Caco-2 (cell line): Measurements from ENCODE around the gene VGLL3. TPM values are rescaled to one million over a fixed set of nuclear protein-coding genes. Genes with fewer than 3 reads are reported as not detected.

Source experiments
- BruUV-seq: library from RNA; stranded (reverse); fragments of 400-500 nt; replicated peaks from 2 replicates; lab custom pipeline; 2021; lab: Mats Ljungman, UMichigan
- CTCF ChIA-PET: fragments of 300-600 bp; sonication (Branson Sonifier 250); formaldehyde crosslinking; loops from one replicate; lab custom pipeline; 2022; ENCODE audit warnings: antibody characterized with exemption; lab: Charles Lee
- POLR2A ChIA-PET: fragments of 300-600 bp; sonication (Branson Sonifier 250); formaldehyde crosslinking; loops from one replicate; lab custom pipeline; 2022; ENCODE audit warnings: antibody characterized with exemption; lab: Charles Lee
- DNase-seq, 2 experiments: peaks; one replicate each; pipeline versions ENCODE4 v3.0.0 to v3.0.0-alpha.2; 2020 to 2022
- H3K27me3 ChIP-seq: replicated peaks from 2 replicates; pipeline ENCODE4 v1.6.0; 2011; ENCODE audit warnings: low read length; ENCODE audit not compliant: control insufficient read depth, insufficient read depth
- H3K36me3 ChIP-seq: 2 replicates; pipeline ENCODE4 v1.5.1; 2011; ENCODE audit warnings: low read length; ENCODE audit not compliant: control insufficient read depth, insufficient read depth
- H3K4me1 ChIP-seq: fragments of 250-450 bp; sonication (Bioruptor Pico); 2 replicates; pipeline ENCODE4 v1.5.1; 2020; ENCODE audit warnings: mild to moderate bottlenecking
- H3K4me3 ChIP-seq: 2 replicates; pipeline ENCODE4 v1.5.1; 2011; ENCODE audit warnings: low read depth, mild to moderate bottlenecking, control low read depth, low read length
- H3K9me3 ChIP-seq: fragments of 250-450 bp; sonication (Bioruptor Pico); 2 replicates; pipeline ENCODE4 v1.5.1; 2020; ENCODE audit warnings: mild to moderate bottlenecking, moderate library complexity
- H3K27ac Mint-ChIP-seq: one replicate; pipeline ENCODE4 v1.8.0; 2022; ENCODE audit warnings: mixed read lengths; ENCODE audit not compliant: unreplicated experiment
- H3K27me3 Mint-ChIP-seq: one replicate; pipeline ENCODE4 v1.8.0; 2022; ENCODE audit warnings: mixed read lengths; ENCODE audit not compliant: insufficient read depth, unreplicated experiment
- H3K36me3 Mint-ChIP-seq: one replicate; pipeline ENCODE4 v1.8.0; 2022; ENCODE audit warnings: mild to moderate bottlenecking, mixed read lengths; ENCODE audit not compliant: insufficient read depth, unreplicated experiment
- H3K4me1 Mint-ChIP-seq: one replicate; pipeline ENCODE4 v1.8.0; 2022; ENCODE audit warnings: low read depth, mixed read lengths; ENCODE audit not compliant: unreplicated experiment
- H3K4me3 Mint-ChIP-seq: one replicate; pipeline ENCODE4 v1.8.0; 2022; ENCODE audit warnings: mild to moderate bottlenecking, moderate library complexity, mixed read lengths; ENCODE audit not compliant: unreplicated experiment
- H3K9me3 Mint-ChIP-seq: one replicate; pipeline ENCODE4 v1.8.0; 2022; ENCODE audit warnings: mixed read lengths; ENCODE audit not compliant: unreplicated experiment
- intact Hi-C: fragments of 100-400 bp; cut with micrococcal nuclease; formaldehyde crosslinking; loops from one replicate; pipeline ENCODE4 v1.10.0; 2022; ENCODE audit not compliant: unreplicated experiment
- total RNA-seq: library from RNA; stranded (reverse); gene quantifications from 2 replicates; pipeline ENCODE4 v1.2.3, GENCODE V29; 2022
- TF ChIP-seq, protein P1 (sequence below), 2 experiments: fragments of 200-600 bp in 1 of 2; IDR thresholded peaks; 1 replicate in 1 of 2; 2 replicates in 1 of 2; pipeline versions ENCODE4 v1.5.1 to v1.8.0; 2011 to 2022; ENCODE audit warnings: antibody characterized with exemption in 1 of 2, control low read depth in 1 of 2, inconsistent platforms in 1 of 2, low read depth in 1 of 2, low read length in 1 of 2, mild to moderate bottlenecking in 1 of 2, moderate library complexity in 1 of 2; ENCODE audit not compliant: insufficient read depth in 1 of 2, severe bottlenecking in 1 of 2, unreplicated experiment in 1 of 2

The VGLL3 gene
- total RNA-seq, 1 experiment from 2014 or later = 8.2 TPM

DNA sequence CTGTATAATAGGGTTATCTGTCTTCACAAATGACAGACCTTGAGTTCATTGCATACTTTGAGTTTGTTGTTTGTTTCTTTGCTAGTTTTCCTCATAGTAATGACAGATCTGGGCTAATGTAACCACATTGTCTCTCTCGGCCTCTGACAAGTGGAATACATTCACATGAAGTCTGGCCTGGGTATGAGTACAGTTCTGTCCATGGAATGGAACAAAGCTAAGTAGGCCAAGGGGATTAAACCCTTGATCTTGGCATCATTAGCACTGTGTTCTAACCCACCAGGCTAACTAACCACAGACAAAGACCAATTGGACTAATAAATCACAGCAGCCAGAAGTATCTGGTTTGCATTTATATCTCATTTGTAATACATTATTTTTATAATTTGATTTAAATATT lies 7.6 kb upstream of the VGLL3 start:
- no TSS peak for BruUV-seq
- Mint-ChIP-seq H3K27ac (no peak overlapping the region), H3K27me3 (peaks cover 2% of the 10 kb centered on the region), H3K4me1 (peaks cover 7% of the 10 kb centered on the region), H3K4me3 (no peak overlapping the region), H3K9me3 (no peaks in the 10 kb centered on the region), H3K36me3 (no peaks in the 10 kb centered on the region)
- ChIA-PET POLR2A (no interaction called here), CTCF (no interaction called here)
- Histone ChIP-seq H3K9me3 (no peaks in the 10 kb centered on the region), H3K4me3 (no peak overlapping the region), H3K4me1 (no peaks in the 10 kb centered on the region), H3K27me3 (no peaks in the 10 kb centered on the region), H3K36me3 (no peaks in the 10 kb centered on the region)
- intact Hi-C loops = no loop called here
- no peak for DNase-seq
- TF ChIP-seq, protein P1, sequence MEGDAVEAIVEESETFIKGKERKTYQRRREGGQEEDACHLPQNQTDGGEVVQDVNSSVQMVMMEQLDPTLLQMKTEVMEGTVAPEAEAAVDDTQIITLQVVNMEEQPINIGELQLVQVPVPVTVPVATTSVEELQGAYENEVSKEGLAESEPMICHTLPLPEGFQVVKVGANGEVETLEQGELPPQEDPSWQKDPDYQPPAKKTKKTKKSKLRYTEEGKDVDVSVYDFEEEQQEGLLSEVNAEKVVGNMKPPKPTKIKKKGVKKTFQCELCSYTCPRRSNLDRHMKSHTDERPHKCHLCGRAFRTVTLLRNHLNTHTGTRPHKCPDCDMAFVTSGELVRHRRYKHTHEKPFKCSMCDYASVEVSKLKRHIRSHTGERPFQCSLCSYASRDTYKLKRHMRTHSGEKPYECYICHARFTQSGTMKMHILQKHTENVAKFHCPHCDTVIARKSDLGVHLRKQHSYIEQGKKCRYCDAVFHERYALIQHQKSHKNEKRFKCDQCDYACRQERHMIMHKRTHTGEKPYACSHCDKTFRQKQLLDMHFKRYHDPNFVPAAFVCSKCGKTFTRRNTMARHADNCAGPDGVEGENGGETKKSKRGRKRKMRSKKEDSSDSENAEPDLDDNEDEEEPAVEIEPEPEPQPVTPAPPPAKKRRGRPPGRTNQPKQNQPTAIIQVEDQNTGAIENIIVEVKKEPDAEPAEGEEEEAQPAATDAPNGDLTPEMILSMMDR (IDR thresholded peaks at IDR 0.05; ENCODE audit: insufficient read depth in 1 of 2, low read depth in 1 of 2, low read length in 1 of 2, severe bottlenecking in 1 of 2, unreplicated experiment in 1 of 2) = no peak

DNA sequence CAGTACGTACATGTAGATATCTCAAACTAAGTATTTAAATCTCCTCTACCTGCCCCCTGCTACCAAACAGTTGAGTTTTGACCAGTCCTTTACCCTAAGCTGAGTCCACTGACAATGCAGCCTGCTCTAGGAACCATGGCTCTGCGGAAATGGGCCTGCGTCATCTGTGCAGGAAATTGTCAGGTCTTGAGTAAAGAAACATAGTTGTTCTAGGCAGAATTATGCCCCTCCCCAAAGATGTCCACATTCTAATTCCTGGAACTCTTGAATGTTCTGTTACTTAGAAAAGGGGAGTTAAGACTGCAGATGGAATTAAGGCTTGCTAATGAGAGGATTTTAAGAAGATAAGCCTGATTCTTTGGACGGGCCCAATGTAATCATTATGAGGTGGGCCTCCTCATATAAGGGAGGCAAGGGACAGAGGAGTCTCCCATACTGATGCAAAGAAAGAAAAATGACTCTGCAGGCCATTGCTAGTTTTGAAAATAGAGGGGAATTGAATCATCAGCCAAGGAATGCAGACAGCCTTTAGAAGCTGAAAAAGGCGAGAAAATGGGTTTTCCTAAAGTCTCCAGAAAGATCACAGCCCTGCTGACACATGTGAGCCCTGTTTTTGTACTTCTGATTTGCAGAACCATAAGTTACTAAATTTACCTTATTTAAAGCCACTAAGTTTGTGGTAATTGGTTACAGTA lies 5.5 kb upstream of the VGLL3 start:
- intact Hi-C loops = no loop called here
- Histone ChIP-seq H3K4me1 (no peaks in the 10 kb centered on the region), H3K9me3 (no peaks in the 10 kb centered on the region), H3K27me3 (no peaks in the 10 kb centered on the region), H3K4me3 (no peak overlapping the region), H3K36me3 (no peaks in the 10 kb centered on the region)
- BruUV-seq = no TSS peak
- Mint-ChIP-seq H3K9me3 (no peaks in the 10 kb centered on the region), H3K36me3 (no peaks in the 10 kb centered on the region), H3K27ac (no peak overlapping the region), H3K4me3 (no peak overlapping the region), H3K4me1 (peaks cover 10% of the 10 kb centered on the region), H3K27me3 (no peaks in the 10 kb centered on the region)
- CTCF ChIA-PET = no interaction called here
- POLR2A ChIA-PET = no interaction called here
- TF ChIP-seq, protein P1 (IDR thresholded peaks at IDR 0.05; ENCODE audit: insufficient read depth in 1 of 2, low read depth in 1 of 2, low read length in 1 of 2, severe bottlenecking in 1 of 2, unreplicated experiment in 1 of 2) = no peak
- no peak for DNase-seq

DNA sequence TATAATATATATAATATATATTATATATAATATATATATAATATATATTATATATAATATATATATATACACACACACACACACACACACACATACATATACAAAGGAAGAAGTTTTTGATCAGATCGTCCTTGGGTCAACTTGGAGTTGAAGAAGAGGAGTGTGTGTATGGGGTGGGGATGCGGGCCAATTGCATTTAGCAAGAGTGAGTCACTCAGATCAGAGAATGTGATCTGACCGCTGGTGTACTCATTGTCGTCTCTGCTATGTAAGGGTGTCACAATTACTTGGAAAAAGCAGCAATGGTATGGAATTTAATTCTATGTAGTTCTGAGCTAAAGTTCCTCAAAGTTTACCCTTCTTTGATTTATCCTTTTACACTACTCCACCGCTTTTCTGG lies 4.6 kb upstream of the VGLL3 start:
- Mint-ChIP-seq H3K36me3 (no peaks in the 10 kb centered on the region), H3K27ac (no peak overlapping the region), H3K4me3 (no peak overlapping the region), H3K9me3 (no peaks in the 10 kb centered on the region), H3K4me1 (peaks cover 10% of the 10 kb centered on the region), H3K27me3 (no peaks in the 10 kb centered on the region)
- Histone ChIP-seq H3K4me3 (no peak overlapping the region), H3K4me1 (no peaks in the 10 kb centered on the region), H3K36me3 (no peaks in the 10 kb centered on the region), H3K9me3 (no peaks in the 10 kb centered on the region), H3K27me3 (no peaks in the 10 kb centered on the region)
- ChIA-PET POLR2A (no interaction called here), CTCF (no interaction called here)
- intact Hi-C loops = no loop called here
- DNase-seq = no peak
- TF ChIP-seq, protein P1 (IDR thresholded peaks at IDR 0.05; ENCODE audit: insufficient read depth in 1 of 2, low read depth in 1 of 2, low read length in 1 of 2, severe bottlenecking in 1 of 2, unreplicated experiment in 1 of 2) = no peak
- BruUV-seq = no TSS peak
